ENCODE measurements around the gene GRK3.

Gene GRK3

GRCh38 chr22:25736378-25737011 lies 172.0 kb downstream of the GRK3 start:
- DNase-seq (ENCODE audit: low spot score): no peak

GRCh38 chr22:25739659-25740344 lies 175.3 kb downstream of the GRK3 start:
- no peak for DNase-seq (ENCODE audit: low spot score)

GRCh38 chr22:25741692-25742626 lies 177.5 kb downstream of the GRK3 start, which contains the start of gene MYO18B:
Gene MYO18B (plus strand): TSS chr22:25742188. CDS start chr22:25761093, 18,905 bp downstream.
- DNase-seq (ENCODE audit: low spot score): no peak

GRCh38 chr22:25742918-25743708 lies 178.6 kb downstream of the GRK3 start:
- DNase-seq (ENCODE audit: low spot score): no peak

GRCh38 chr22:25744694-25745093 lies 180.2 kb downstream of the GRK3 start:
- DNase-seq (ENCODE audit: low spot score): no peak

- DNase-seq (ENCODE audit: low spot score): no peak
Observed at GRCh38 chr22:25745341-25746011, 181.0 kb downstream of the GRK3 start.

GRCh38 chr22:25746012-25746373 lies 181.5 kb downstream of the GRK3 start:
- DNase-seq (ENCODE audit: low spot score): no peak

GRCh38 chr22:25747245-25747944 lies 182.9 kb downstream of the GRK3 start:
- DNase-seq (ENCODE audit: low spot score): no peak

GRCh38 chr22:25748140-25748539 lies 183.7 kb downstream of the GRK3 start:
- no peak for DNase-seq (ENCODE audit: low spot score)

- no peak for DNase-seq (ENCODE audit: low spot score)
Observed at GRCh38 chr22:25748704-25749103, 184.2 kb downstream of the GRK3 start.

- no peak for DNase-seq (ENCODE audit: low spot score)
Observed at GRCh38 chr22:25749420-25750169, 185.1 kb downstream of the GRK3 start.

- DNase-seq (ENCODE audit: low spot score): no peak
Observed at GRCh38 chr22:25750569-25751173, 186.2 kb downstream of the GRK3 start.

GRCh38 chr22:25751174-25751581 lies 186.7 kb downstream of the GRK3 start:
- no peak for DNase-seq (ENCODE audit: low spot score)

- DNase-seq (ENCODE audit: low spot score): no peak
Observed at GRCh38 chr22:25752615-25753214, 188.2 kb downstream of the GRK3 start.

- DNase-seq (ENCODE audit: low spot score): no peak
Observed at GRCh38 chr22:25753252-25753651, 188.8 kb downstream of the GRK3 start.

GRCh38 chr22:25754527-25755202 lies 190.2 kb downstream of the GRK3 start:
- no peak for DNase-seq (ENCODE audit: low spot score)

- DNase-seq (ENCODE audit: low spot score): no peak
Observed at GRCh38 chr22:25757686-25758085, 193.2 kb downstream of the GRK3 start.

- no peak for DNase-seq (ENCODE audit: low spot score)
Observed at GRCh38 chr22:25758316-25758715, 193.8 kb downstream of the GRK3 start.
